K562 (cell line): Measurements from ENCODE around the gene GTF3C1. TPM values are rescaled to one million over a fixed set of nuclear protein-coding genes. Genes with fewer than 3 reads are reported as not detected.

Experiments used
- ATAC-seq: fragments of 200-7000 bp; cut with Tn5 transposase; 3 replicates; pipeline ENCODE4 v1.9.1; 2020; ENCODE audit warnings: moderate library complexity
- BruUV-seq: library from RNA; stranded (reverse); fragments of 400-500 nt; replicated peaks from 2 replicates; lab custom pipeline; 2021; lab: Mats Ljungman, UMichigan
- CTCF ChIA-PET: fragments of 300-600 bp; formaldehyde crosslinking; extraction: SDS; loops from one replicate; lab custom pipeline; 2021; ENCODE audit warnings: low intra/inter-chr PET ratio; lab: Yijun Ruan, JAX
- POLR2A ChIA-PET: fragments of 300-600, 350-650 bp; sonication (Branson Sonifier 250); formaldehyde crosslinking; extraction: SDS; loops from one replicate; lab custom pipeline; 2021; ENCODE audit warnings: antibody characterized with exemption, inconsistent platforms; lab: Yijun Ruan, JAX
- DNase-seq, 4 experiments: peaks; one replicate each; pipeline versions ENCODE4 v3.0.0 to v3.0.0-alpha.2; 2011 to 2018; ENCODE audit warnings: low spot score in 3 of 4, mixed read lengths in 3 of 4; ENCODE audit errors: extremely low read depth in 1 of 4
- FAIRE-seq: peaks from 2 replicates; lab custom pipeline; 2011; peaks lifted over from hg19 to GRCh38; lab: Jason Lieb, UNC
- H2AFZ ChIP-seq: 2 replicates; pipeline ENCODE4 v1.6.0; 2011; ENCODE audit warnings: low read depth, low read length, control low read depth, inconsistent platforms
- H3K27ac ChIP-seq: fragments of 200-600 bp; 3 replicates; pipeline ENCODE4 v1.8.0; 2011; ENCODE audit warnings: low read depth, mild to moderate bottlenecking, control low read depth, inconsistent platforms, low read length, moderate library complexity, mixed read lengths; ENCODE audit errors: extremely low read depth
- H3K27me3 ChIP-seq, 2 experiments: fragments of 300-600 bp in 1 of 2; 2 replicates in 1 of 2; 3 replicates in 1 of 2; pipeline versions ENCODE4 v1.6.0 to v1.8.0; 2011; ENCODE audit warnings: inconsistent platforms in 2 of 2, low read length in 2 of 2, mild to moderate bottlenecking in 1 of 2, mixed read lengths in 1 of 2, moderate library complexity in 1 of 2; ENCODE audit not compliant: control insufficient read depth in 2 of 2, insufficient read depth in 2 of 2
- H3K36me3 ChIP-seq: fragments of 300-600 bp; 3 replicates; pipeline ENCODE4 v1.8.0; 2011; ENCODE audit warnings: mild to moderate bottlenecking, low read length, inconsistent platforms; ENCODE audit not compliant: control insufficient read depth, insufficient read depth
- H3K4me1 ChIP-seq, 2 experiments: fragments of 200-600 bp in 1 of 2; replicated peaks in 1 of 2; 2 replicates in 1 of 2; 3 replicates in 1 of 2; pipeline versions ENCODE4 v1.5.1 to v1.8.0; 2011; ENCODE audit warnings: inconsistent platforms in 2 of 2, low read length in 2 of 2, mild to moderate bottlenecking in 1 of 2, mixed read lengths in 1 of 2, moderate library complexity in 1 of 2; ENCODE audit not compliant: control insufficient read depth in 2 of 2, insufficient read depth in 2 of 2
- H3K4me2 ChIP-seq: 2 replicates; pipeline ENCODE4 v1.6.1; 2011; ENCODE audit warnings: low read length, control low read depth, inconsistent platforms, mixed read lengths; ENCODE audit not compliant: insufficient read depth
- H3K4me3 ChIP-seq: fragments of 200-600 bp; sonication (generic), shearing (Covaris generic); 2 replicates; pipeline ENCODE4 v1.5.1; 2016; ENCODE audit warnings: control low read depth, inconsistent platforms
- H3K79me2 ChIP-seq: fragments of 200-600 bp; 3 replicates; pipeline ENCODE4 v1.8.0; 2011; ENCODE audit warnings: low read length, inconsistent platforms; ENCODE audit not compliant: control insufficient read depth, insufficient read depth
- H3K9ac ChIP-seq, 2 experiments: 2 replicates each; pipeline versions ENCODE4 v1.6.0 to v1.6.1; 2011; ENCODE audit warnings: low read depth in 2 of 2, low read length in 2 of 2, control low read depth in 1 of 2, inconsistent platforms in 1 of 2, mild to moderate bottlenecking in 1 of 2, mixed read lengths in 1 of 2; ENCODE audit not compliant: insufficient read depth in 1 of 2
- H3K9me1 ChIP-seq: one replicate; pipeline ENCODE4 v1.6.0; 2011; ENCODE audit warnings: inconsistent platforms, mild to moderate bottlenecking, low read length, moderate library complexity; ENCODE audit not compliant: control insufficient read depth, insufficient read depth
- H3K9me3 ChIP-seq: replicated peaks from 2 replicates; pipeline ENCODE4 v1.5.1; 2011; ENCODE audit warnings: low read depth, low read length, inconsistent platforms; ENCODE audit not compliant: control insufficient read depth, insufficient read depth
- H4K20me1 ChIP-seq: replicated peaks from 2 replicates; pipeline ENCODE4 v1.6.1; 2011; ENCODE audit warnings: low read length, inconsistent platforms, mixed read lengths; ENCODE audit not compliant: control insufficient read depth, insufficient read depth
- ARHGAP35 ChIP-seq: fragments of 450-650 bp; IDR thresholded peaks from 2 replicates; pipeline ENCODE4 v1.6.1; 2018; ENCODE audit not compliant: partially characterized antibody
- BCLAF1 ChIP-seq, 2 experiments: fragments of 450-650 bp in 1 of 2; IDR thresholded peaks; 2 replicates each; pipeline ENCODE4 v1.6.1; 2011 to 2017; ENCODE audit warnings: low read depth in 2 of 2, antibody characterized with exemption in 1 of 2, borderline replicate concordance in 1 of 2, low read length in 1 of 2, mild to moderate bottlenecking in 1 of 2, mixed read lengths in 1 of 2; ENCODE audit not compliant: control insufficient read depth in 1 of 2
- BCOR ChIP-seq: fragments of 450-650 bp; IDR thresholded peaks from 2 replicates; pipeline ENCODE4 v1.6.1; 2016
- KDM1A ChIP-seq, 2 experiments: fragments of 450-650 bp; IDR thresholded peaks; 2 replicates each; pipeline ENCODE4 v1.6.1; 2016; ENCODE audit warnings: mild to moderate bottlenecking in 2 of 2
- MBD1 ChIP-seq: fragments of 250-450 bp; sonication (Bioruptor Pico); IDR thresholded peaks from 2 replicates; pipeline ENCODE4 v1.8.0; 2022; ENCODE audit warnings: inconsistent platforms
- MCM3 ChIP-seq: fragments of 450-650 bp; IDR thresholded peaks from 2 replicates; pipeline ENCODE4 v1.6.1; 2016
- RBM25 ChIP-seq: fragments of 200-400 bp; formaldehyde crosslinking; IDR thresholded peaks from 2 replicates; pipeline ENCODE4 v1.6.1; 2018; ENCODE audit warnings: low read length, low read depth, moderate library complexity; ENCODE audit not compliant: severe bottlenecking
- RCOR1 ChIP-seq, 2 experiments: IDR thresholded peaks; 2 replicates each; pipeline ENCODE4 v1.6.1; 2012; ENCODE audit warnings: low read depth in 2 of 2, low read length in 2 of 2, borderline replicate concordance in 1 of 2, improper control_type of control experiment in 1 of 2
- SMAD3 ChIP-seq: fragments of 450-650 bp; formaldehyde crosslinking; conservative IDR thresholded peaks from 2 replicates; pipeline ENCODE4 v1.4.0; 2020; ENCODE audit warnings: mild to moderate bottlenecking
- XRCC3 ChIP-seq: fragments of 450-650 bp; IDR thresholded peaks from 2 replicates; pipeline ENCODE4 v1.6.1; 2017; ENCODE audit warnings: mild to moderate bottlenecking, moderate library complexity
- WGBS: fragments of 100-300 bp; shearing (Covaris generic); methylation state at CpG from one replicate; pipeline ENCODE4 v1.1.6; 2016; ENCODE audit warnings: low coverage, mixed read lengths; ENCODE audit not compliant: insufficient coverage; ENCODE audit errors: missing lambda C conversion rate; 5-methylcytosine and 5-hydroxymethylcytosine counted together
- in situ Hi-C: fragments of 300-500 bp; cut with MboI; formaldehyde crosslinking; loops from 4 replicates; pipeline ENCODE4 v1.15.0; 2018; ENCODE audit warnings: inconsistent platforms, mixed read lengths
- intact Hi-C: fragments of 100-400 bp; cut with micrococcal nuclease; formaldehyde crosslinking; loops from 2 replicates; pipeline ENCODE4 v1.14.2; 2022
- polyA plus RNA-seq, 8 experiments: library from polyadenylated mRNA; depleted of rRNA in 4 of 8; stranded (reverse) in 5 of 8; unstranded in 3 of 8; fragments of >200 nt; fragmentation: Nextera tagmentation in 2 of 8; fragmentation: Illumina TruSeq in 1 of 8; extraction: Ambion mirVana in 2 of 8; extraction: Trizol in 1 of 8; gene quantifications; 2 replicates each; pipeline versions ENCODE4 v1.2.1 to v1.2.3, GENCODE V29; 2011 to 2014; ENCODE audit warnings: inconsistent platforms in 1 of 8, missing spikeins in 1 of 8
- total RNA-seq, 7 experiments: library from RNA; depleted of rRNA in 6 of 7; stranded (reverse); fragments of >200 nt in 6 of 7; fragmentation: Illumina TruSeq in 2 of 7; extraction: Trizol in 2 of 7; gene quantifications; 2 replicates each; pipeline versions ENCODE4 v1.2.1 to v1.2.3, GENCODE V29; 2011 to 2021; ENCODE audit warnings: low replicate concordance in 1 of 7

Gene GTF3C1
- total and polyA plus RNA-seq, 9 of the 15 experiments (the other 6 are each of a cell fraction or from before 2014, with no cell fraction given): 0.72 to 63.6 (median 30.9) TPM

GRCh38 chr16:27447301-27447700 lies 102.4 kb downstream of the GTF3C1 start:
- Histone ChIP-seq H3K4me3 (no peak overlapping the region), H3K4me1 (peaks cover 0 to 10% of the 10 kb centered on the region in 2 experiments; a peak in 1 of 5 replicates), H4K20me1 (no peaks in the 10 kb centered on the region), H3K79me2 (no peaks in the 10 kb centered on the region), H3K9ac (no peak overlapping the region), H3K27me3 (peaks cover 12 to 27% of the 10 kb centered on the region in 2 experiments; a peak in 3 of 5 replicates), H3K27ac (no peak overlapping the region), H2AFZ (no peak overlapping the region), H3K36me3 (no peaks in the 10 kb centered on the region), H3K9me1 (no peaks in the 10 kb centered on the region), H3K4me2 (no peak overlapping the region), H3K9me3 (peaks cover 4% of the 10 kb centered on the region; the same call in 1 of the 2 replicates)
- ATAC-seq (no peak), DNase-seq (no peak), FAIRE-seq (no peak)
- TF ChIP-seq MCM3 (no peak), RCOR1 (IDR thresholded peaks at IDR 0.05; ENCODE audit: borderline replicate concordance in 1 of 2, low read depth in 2 of 2, low read length in 2 of 2) (no peak), MBD1 (CRISPR knock-in tag) (no peak), RBM25 (peak; percentile 21), ARHGAP35 (no peak), SMAD3 (no peak), BCLAF1 (IDR thresholded peaks at IDR 0.05; ENCODE audit: borderline replicate concordance in 1 of 2, control insufficient read depth in 1 of 2, low read depth in 2 of 2, low read length in 1 of 2) (no peak), KDM1A (IDR thresholded peaks at IDR 0.05) (0 out of 4 replicates have a peak, but pooled peaks of 1 of the 2 experiments have one; percentile 12), XRCC3 (no peak), BCOR (peak; percentile 42; the same call in 1 of the 2 replicates)
- in situ Hi-C loops (no loop called here), intact Hi-C loops (no loop called here)
- BruUV-seq: no TSS peak
- 1% methylated on average over 5 of the region's 5 CpGs for WGBS
- POLR2A ChIA-PET: interaction anchor here (0.5 to 1.1 kb wide), 2 partner anchors 66 to 244 kb away, joined by 3 to 4 read pairs; partner anchors contain the start of gene KDM8
- CTCF ChIA-PET: no interaction called here
